ENCODE data around the gene CBLN3. TPM values are rescaled to one million over a fixed set of nuclear protein-coding genes. Genes with fewer than 3 reads are reported as not detected.

The CBLN3 gene
- total RNA-seq, 4 donors from 2014 or later, result 0.13 to 0.95 (median 0.85) TPM; not detected in 1

GRCh38 chr14:24425704-24426103 is 3.8 kb downstream of the CBLN3 start:
- no peak overlapping the region for H3K4me3 ChIP-seq
- intact Hi-C loops (cut with DNase I), result no loop called here
- DNase-seq, result no peak
- TF ChIP-seq CTCF (IDR thresholded peaks at IDR 0.05), result no peak
- TF ChIP-seq POLR2A (IDR thresholded peaks at IDR 0.05), result no peak
- H3K4me1 ChIP-seq, result peaks cover 8 to 54% (median 25%) of the 10 kb centered on the region in 3 donors
- 15 to 23% methylated on average over 3 of the region's 3 CpGs for WGBS, 2 donors
- H3K27me3 ChIP-seq, result no peaks in the 10 kb centered on the region
- H3K36me3 ChIP-seq, result no peaks in the 10 kb centered on the region
- peak overlapping the region in 3 of 4 donors; percentile 3 to 71 (median 40) for H3K27ac ChIP-seq
- no peaks in the 10 kb centered on the region for H3K9me3 ChIP-seq

GRCh38 chr14:24422694-24423601 is 6.5 kb downstream of the CBLN3 start:
- Histone ChIP-seq H3K27ac (no peak overlapping the region), H3K4me1 (peaks cover 5 to 48% (median 30%) of the 10 kb centered on the region in 3 donors)
- DNase-seq, result no peak

GRCh38 chr14:24422261-24422660 is 7.2 kb downstream of the CBLN3 start:
- Histone ChIP-seq H3K9me3 (no peaks in the 10 kb centered on the region), H3K4me3 (no peak overlapping the region), H3K27ac (no peak overlapping the region), H3K4me1 (peaks cover 6 to 48% (median 31%) of the 10 kb centered on the region in 3 donors), H3K36me3 (no peaks in the 10 kb centered on the region), H3K27me3 (no peaks in the 10 kb centered on the region)
- no peak for DNase-seq
- WGBS, 2 donors, result 63 to 69% methylated on average over 4 of the region's 4 CpGs
- intact Hi-C loops (cut with DNase I), result no loop called here
- TF ChIP-seq POLR2A (IDR thresholded peaks at IDR 0.05) (no peak), CTCF (IDR thresholded peaks at IDR 0.05) (no peak)

More at GRCh38 chr14:24422694-24423601, 6.5 kb downstream of the CBLN3 start:
- intact Hi-C loops (cut with DNase I), result no loop called here
- Histone ChIP-seq H3K27me3 (no peaks in the 10 kb centered on the region), H3K4me3 (no peak overlapping the region), H3K36me3 (no peaks in the 10 kb centered on the region), H3K9me3 (no peaks in the 10 kb centered on the region)
- 78 to 80% methylated on average over 12 of the region's 12 CpGs for WGBS, 2 donors
- TF ChIP-seq POLR2A (IDR thresholded peaks at IDR 0.05), result no peak
- no peak for TF ChIP-seq CTCF (IDR thresholded peaks at IDR 0.05)

GRCh38 chr14:24418492-24418873 is 11.0 kb downstream of the CBLN3 start:
- Histone ChIP-seq H3K36me3 (peaks cover 0 to 25% (median 14%) of the 10 kb centered on the region in 3 donors), H3K4me3 (no peak overlapping the region), H3K4me1 (peaks cover 6 to 24% (median 15%) of the 10 kb centered on the region in 3 donors), H3K9me3 (no peaks in the 10 kb centered on the region), H3K27ac (peak overlapping the region; percentile 25 to 57 (median 50)), H3K27me3 (no peaks in the 10 kb centered on the region)
- intact Hi-C loops (cut with DNase I), result no loop called here
- 29 to 39% methylated on average over 5 to 6 of the region's 6 CpGs for WGBS, 2 donors
- DNase-seq, result no peak
- TF ChIP-seq POLR2A (IDR thresholded peaks at IDR 0.05) (no peak), CTCF (IDR thresholded peaks at IDR 0.05) (no peak)

GRCh38 chr14:24417832-24418491 is 11.5 kb downstream of the CBLN3 start:
- intact Hi-C loops (cut with DNase I), result no loop called here
- TF ChIP-seq POLR2A (IDR thresholded peaks at IDR 0.05) (no peak), CTCF (IDR thresholded peaks at IDR 0.05) (no peak)
- H3K9me3 ChIP-seq, result no peaks in the 10 kb centered on the region
- 31 to 64% methylated on average over 4 of the region's 6 CpGs for WGBS, 2 donors
- H3K36me3 ChIP-seq, result peaks cover 0 to 30% (median 14%) of the 10 kb centered on the region in 3 donors
- no peak overlapping the region for H3K4me3 ChIP-seq
- H3K27me3 ChIP-seq, result no peaks in the 10 kb centered on the region
- peak overlapping the region; percentile 25 to 57 (median 50) for H3K27ac ChIP-seq
- DNase-seq, result no peak
- peaks cover 6 to 24% (median 15%) of the 10 kb centered on the region in 3 donors for H3K4me1 ChIP-seq
